Body of pancreas (tissue), 4 donors: ENCODE data around the gene MGLL. TPM values are rescaled to one million over a fixed set of nuclear protein-coding genes. Genes with fewer than 3 reads are reported as not detected.

Experiments used
- ATAC-seq: fragments of 150-250 bp; one replicate; pipeline ENCODE4 v1.9.1; 2016
- DNase-seq, 4 donors: peaks; one replicate each; pipeline ENCODE4 v3.0.0-alpha.2; 2019
- H3K27ac ChIP-seq, 4 donors: fragments of 200-600 bp; sonication (generic); 1 replicate in 3 of 4; 2 replicates in 1 of 4; pipeline versions ENCODE4 v1.5.1 to v1.6.1; 2016 to 2019; ENCODE audit warnings: mild to moderate bottlenecking in 1 of 4, mixed read lengths in 1 of 4, moderate library complexity in 1 of 4
- H3K27me3 ChIP-seq, 2 donors: fragments of 200-600 bp; sonication (generic); one replicate each; pipeline ENCODE4 v1.6.0; 2016; ENCODE audit warnings: mild to moderate bottlenecking in 1 of 2
- H3K36me3 ChIP-seq, 2 donors: fragments of 200-600 bp; sonication (generic); replicated peaks in 1 of 2; 2 replicates each; pipeline ENCODE4 v1.5.1; 2016; ENCODE audit warnings: low read depth in 2 of 2; ENCODE audit not compliant: insufficient read depth in 1 of 2
- H3K4me1 ChIP-seq: fragments of 200-600 bp; sonication (generic); one replicate; pipeline ENCODE4 v1.6.0; 2016
- H3K4me3 ChIP-seq, 2 donors: fragments of 200-600 bp; sonication (generic); 1 replicate in 1 of 2; 2 replicates in 1 of 2; pipeline ENCODE4 v1.5.1; 2016 to 2019
- H3K9me3 ChIP-seq, 3 donors: fragments of 200-600 bp; sonication (generic); 1 replicate in 2 of 3; 2 replicates in 1 of 3; pipeline ENCODE4 v1.5.1; 2016
- CTCF ChIP-seq, 7 experiments: fragments of 450-650 bp in 4 of 7; fragments of 200-600 bp in 3 of 7; sonication (generic) in 3 of 7; IDR thresholded peaks; one replicate each; pipeline ENCODE4 v1.5.1; 2016 to 2019; ENCODE audit warnings: antibody characterized with exemption in 7 of 7
- POLR2A ChIP-seq, 3 donors: fragments of 450-650 bp; IDR thresholded peaks; one replicate each; pipeline ENCODE4 v1.6.1; 2016; ENCODE audit warnings: antibody characterized with exemption in 3 of 3, mild to moderate bottlenecking in 2 of 3
- WGBS, 2 donors: methylation state at CpG; one replicate each; pipeline ENCODE4 v1.1.5; 2017; 5-methylcytosine and 5-hydroxymethylcytosine counted together
- intact Hi-C: fragments of 100-400 bp; cut with DNase I; formaldehyde crosslinking; loops from one replicate; pipeline ENCODE4 v1.15.1; 2023
- total RNA-seq, 2 donors: library from RNA; depleted of rRNA; stranded (reverse); fragments of >200 nt; gene quantifications; one replicate each; pipeline ENCODE4 v1.1.0, GENCODE V29; 2016

The MGLL gene
- total RNA-seq, 2 donors from 2014 or later: 14.8 to 20.2 TPM

- H3K4me1 ChIP-seq: peaks cover 22% of the 10 kb centered on the region
- no peak for TF ChIP-seq CTCF (IDR thresholded peaks at IDR 0.05)
- TF ChIP-seq POLR2A (IDR thresholded peaks at IDR 0.05): no peak
- no peak overlapping the region for H3K4me3 ChIP-seq
- WGBS, 2 donors: 76 to 90% methylated on average over 3 to 7 of the region's 7 CpGs
- intact Hi-C loops: no loop called here
- H3K9me3 ChIP-seq: no peaks in the 10 kb centered on the region
- ATAC-seq (no peak), DNase-seq (no peak)
- no peaks in the 10 kb centered on the region for H3K27me3 ChIP-seq
- no peaks in the 10 kb centered on the region for H3K36me3 ChIP-seq
- no peak overlapping the region for H3K27ac ChIP-seq
Observed at GRCh38 chr3:127670229-127670559, 152.1 kb downstream of the MGLL start.

DNA sequence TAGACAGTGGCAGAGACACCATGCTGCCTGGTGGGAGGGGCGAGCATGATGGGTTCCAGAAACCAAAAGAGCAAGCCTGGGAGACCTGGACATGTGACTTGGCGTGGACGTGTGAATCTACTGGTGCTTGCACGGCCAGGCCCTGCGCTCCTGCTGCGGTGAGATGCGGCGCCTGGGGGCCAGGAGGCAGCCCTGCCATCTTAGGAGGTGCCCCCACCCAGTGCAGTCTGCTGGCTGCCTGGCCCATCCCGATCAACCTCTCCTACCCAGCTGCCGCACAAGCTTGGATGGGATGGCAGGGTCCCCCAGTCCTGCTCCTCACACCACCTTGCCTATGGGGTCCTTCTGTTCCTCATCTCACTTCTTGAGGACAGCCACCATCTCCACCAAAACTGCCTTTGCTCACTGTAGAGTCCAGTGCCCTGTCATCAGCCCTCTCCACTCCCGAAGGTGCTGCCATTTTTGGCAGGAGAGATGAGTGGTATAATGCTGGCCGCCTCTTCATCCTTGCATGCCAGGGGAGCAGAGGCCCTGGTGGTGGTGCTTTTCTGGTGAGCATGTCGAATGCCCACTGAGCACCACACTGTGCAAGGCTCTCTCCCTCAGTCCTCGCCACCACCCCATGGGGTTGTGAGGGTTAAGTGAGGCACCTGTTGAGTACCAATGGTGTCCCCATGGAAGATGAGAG, 152.6 kb downstream of the MGLL start:
- Histone ChIP-seq H3K9me3 (no peaks in the 10 kb centered on the region), H3K36me3 (no peaks in the 10 kb centered on the region), H3K27me3 (no peaks in the 10 kb centered on the region), H3K4me3 (no peak overlapping the region), H3K27ac (no peak overlapping the region), H3K4me1 (peaks cover 22% of the 10 kb centered on the region)
- DNase-seq (no peak), ATAC-seq (no peak)
- intact Hi-C loops: no loop called here
- WGBS, 2 donors: 86 to 89% methylated on average over 7 to 13 of the region's 14 CpGs
- TF ChIP-seq POLR2A (IDR thresholded peaks at IDR 0.05): no peak

GRCh38 chr3:127668906-127669305, 153.4 kb downstream of the MGLL start:
- Histone ChIP-seq H3K9me3 (no peaks in the 10 kb centered on the region), H3K27me3 (no peaks in the 10 kb centered on the region), H3K4me1 (peaks cover 19% of the 10 kb centered on the region), H3K27ac (no peak overlapping the region), H3K4me3 (no peak overlapping the region), H3K36me3 (no peaks in the 10 kb centered on the region)
- intact Hi-C loops: no loop called here
- DNase-seq (no peak), ATAC-seq (no peak)
- WGBS, 2 donors: 79 to 90% methylated on average over 5 to 7 of the region's 7 CpGs
- no peak for TF ChIP-seq CTCF (IDR thresholded peaks at IDR 0.05)
- no peak for TF ChIP-seq POLR2A (IDR thresholded peaks at IDR 0.05)

DNA sequence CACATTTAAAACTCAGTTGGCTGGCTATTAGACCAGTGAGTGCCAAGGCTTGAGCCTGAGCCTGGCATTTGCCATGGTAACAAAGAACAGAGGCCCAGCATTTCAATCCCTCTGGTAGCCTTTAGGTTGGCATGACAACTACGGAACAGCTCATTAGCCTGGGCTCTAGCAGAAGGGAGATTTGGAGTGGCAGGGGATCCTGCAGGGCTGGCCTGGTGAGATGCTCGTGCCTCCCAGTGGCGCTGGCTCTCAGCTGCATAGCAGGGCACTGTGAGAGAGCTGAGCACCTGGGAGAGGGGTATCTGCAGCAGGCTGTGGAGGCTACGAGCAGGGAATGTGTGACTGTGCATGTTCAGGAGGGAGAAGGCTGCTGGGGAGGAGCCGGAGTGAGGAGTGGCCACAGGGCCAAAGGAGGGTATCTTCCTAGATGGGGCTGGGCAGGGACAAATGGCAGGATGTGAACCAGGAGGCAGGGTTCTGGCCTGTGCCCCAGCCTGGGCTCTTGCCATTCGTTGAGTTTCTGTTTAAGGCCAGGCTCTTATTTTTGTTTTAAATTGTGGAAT, 155.1 kb downstream of the MGLL start:
- ATAC-seq (no peak), DNase-seq (no peak)
- intact Hi-C loops: no loop called here
- Histone ChIP-seq H3K27ac (no peak overlapping the region), H3K9me3 (no peaks in the 10 kb centered on the region), H3K4me1 (peaks cover 10% of the 10 kb centered on the region), H3K36me3 (no peaks in the 10 kb centered on the region), H3K27me3 (no peaks in the 10 kb centered on the region), H3K4me3 (no peak overlapping the region)
- WGBS, 2 donors: 77 to 87% methylated on average over 4 to 6 of the region's 6 CpGs
- TF ChIP-seq CTCF (IDR thresholded peaks at IDR 0.05) (no peak), POLR2A (IDR thresholded peaks at IDR 0.05) (no peak)

- Histone ChIP-seq H3K36me3 (no peaks in the 10 kb centered on the region), H3K9me3 (no peaks in the 10 kb centered on the region), H3K4me3 (no peak overlapping the region), H3K27me3 (no peaks in the 10 kb centered on the region), H3K27ac (no peak overlapping the region), H3K4me1 (peaks cover 5% of the 10 kb centered on the region)
- ATAC-seq (no peak), DNase-seq (no peak)
- no peak for TF ChIP-seq POLR2A (IDR thresholded peaks at IDR 0.05)
- TF ChIP-seq CTCF (IDR thresholded peaks at IDR 0.05): no peak
- intact Hi-C loops: no loop called here
- WGBS, 2 donors: 59 to 85% methylated on average over 2 of the region's 2 CpGs
Observed at GRCh38 chr3:127666676-127667075, 155.6 kb downstream of the MGLL start.
